ENCODE results near the gene RNF14. TPM values are rescaled to one million over a fixed set of nuclear protein-coding genes. Genes with fewer than 3 reads are reported as not detected.

RNF14 gene
- total and polyA plus RNA-seq, 2 of the 8 experiments (the other 6 are each of a cell fraction or from before 2014, with no cell fraction given) = 4.7 to 20.2 TPM

DNA sequence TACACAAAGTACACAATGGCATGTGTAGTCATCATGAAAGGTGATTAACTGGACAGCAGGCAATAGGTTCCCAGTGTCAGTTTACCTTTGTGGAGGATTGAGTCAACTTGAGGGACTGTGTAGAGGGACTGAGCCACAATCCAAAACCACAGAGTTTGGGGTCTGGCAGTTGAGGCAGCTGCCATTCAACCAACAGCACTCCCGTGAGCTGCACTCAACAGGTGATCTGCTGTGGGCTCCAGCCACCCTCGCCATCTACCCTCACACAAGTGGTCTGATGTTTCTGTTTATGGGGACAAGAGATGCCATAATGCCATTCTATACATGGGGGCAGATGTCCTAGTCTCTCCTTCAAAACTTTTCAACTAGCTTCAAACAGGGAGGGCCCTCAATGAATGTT is 48.1 kb upstream of the RNF14 start:
- Histone ChIP-seq H3K4ac (replicated peaks; ENCODE audit: insufficient read length, low read depth, low read length) (no peak overlapping the region), H3K79me2 (ENCODE audit: control insufficient read depth in 1 of 2, insufficient read depth in 2 of 2, low read length in 2 of 2) (peaks cover 4 to 9% of the 10 kb centered on the region in 2 experiments; a peak in 2 of 4 replicates), H4K5ac (ENCODE audit: insufficient read length, low read depth, low read length) (no peak overlapping the region), H3K23me2 (ENCODE audit: low read depth, low read length) (peaks cover 10% of the 10 kb centered on the region), H3K56ac (replicated peaks; ENCODE audit: insufficient read length, low read depth, low read length) (no peak overlapping the region), H2BK15ac (ENCODE audit: low read length) (no peak overlapping the region), H2BK12ac (ENCODE audit: low read depth, low read length) (no peak overlapping the region), H3K4me3 (ENCODE audit: extremely low read depth in 1 of 4, insufficient read depth in 2 of 4, low read depth in 3 of 4, low read length in 4 of 4) (no peak overlapping the region), H2BK120ac (replicated peaks; ENCODE audit: low read depth, low read length) (no peak overlapping the region), H3K18ac (ENCODE audit: extremely low read depth, low read length) (no peak overlapping the region), H3K36me3 (ENCODE audit: control insufficient read depth in 2 of 4, insufficient read depth in 4 of 4, low read length in 3 of 4) (peaks cover 0 to 6% (median 3%) of the 10 kb centered on the region in 4 experiments; a peak in 3 of 8 replicates), H4K91ac (replicated peaks; ENCODE audit: insufficient read length, low read length) (no peak overlapping the region), H3K4me1 (replicated peaks in 1 of 4; ENCODE audit: control insufficient read depth in 3 of 4, insufficient read depth in 4 of 4, low read length in 3 of 4) (peaks cover 0 to 6% (median 4%) of the 10 kb centered on the region in 4 experiments; a peak in 4 of 7 replicates), H3K9ac (replicated peaks in 1 of 4; ENCODE audit: extremely low read depth in 1 of 4, low read depth in 3 of 4, low read length in 3 of 4) (no peak overlapping the region), H4K8ac (ENCODE audit: extremely low read depth, insufficient read depth, low read length) (no peak overlapping the region), H2BK20ac (ENCODE audit: low read length) (no peak overlapping the region), H3K9me3 (ENCODE audit: insufficient read depth in 2 of 2, low read depth in 1 of 2, low read length in 1 of 2) (no peaks in the 10 kb centered on the region), H3K23ac (ENCODE audit: insufficient read length) (no peak overlapping the region), H3K14ac (ENCODE audit: insufficient read length) (no peak overlapping the region), H3K27me3 (replicated peaks in 1 of 4; ENCODE audit: control insufficient read depth in 3 of 4, extremely low read depth in 1 of 4, insufficient read depth in 3 of 4, low read length in 3 of 4) (no peaks in the 10 kb centered on the region), H3K79me1 (ENCODE audit: low read depth, low read length) (peaks cover 2% of the 10 kb centered on the region; the same call in 1 of the 2 replicates), H3K27ac (ENCODE audit: low read depth, low read length) (no peak overlapping the region), H4K20me1 (replicated peaks in 1 of 2; ENCODE audit: control insufficient read depth in 1 of 2, insufficient read depth in 2 of 2, low read length in 2 of 2) (peaks cover 0 to 3% of the 10 kb centered on the region in 2 experiments), H2AFZ (ENCODE audit: low read length) (no peak overlapping the region), H3K4me2 (ENCODE audit: insufficient read depth in 1 of 2, low read depth in 2 of 2, low read length in 2 of 2) (no peak overlapping the region), H2BK5ac (ENCODE audit: low read depth, low read length) (no peak overlapping the region), H2AK5ac (ENCODE audit: low read depth, low read length) (no peak overlapping the region)
- POLR2A ChIA-PET (ENCODE audit: partially characterized antibody) = interaction anchor here (1.1 to 1.7 kb wide), 2 partner anchors 10 to 45 kb away, joined by 3 to 6 read pairs; no protein-coding TSS in a partner anchor
- DNase-seq (ENCODE audit: low read depth in 1 of 2, low spot score in 2 of 2) (no peak), FAIRE-seq (no peak)
- 77% methylated on average over 2 of the region's 2 CpGs; no CpG with 5 or more reads in 1 of the 2 experiments for WGBS, 2 experiments (ENCODE audit: extremely low coverage in 1 of 2, insufficient coverage in 1 of 2, insufficient read length in 1 of 2, insufficient replicate concordance in 2 of 2, low coverage in 1 of 2, low lambda C conversion rate in 2 of 2, missing lambda C conversion rate in 1 of 2)
- CTCF ChIA-PET (ENCODE audit: partially characterized antibody) = interaction anchor here (0.9 to 5.2 kb wide), 8 partner anchors 12 to 165 kb away, joined by 3 to 34 read pairs (median 4); partner anchors contain the start of genes PCDH1 and RNF14
- TF ChIP-seq, protein P1, sequence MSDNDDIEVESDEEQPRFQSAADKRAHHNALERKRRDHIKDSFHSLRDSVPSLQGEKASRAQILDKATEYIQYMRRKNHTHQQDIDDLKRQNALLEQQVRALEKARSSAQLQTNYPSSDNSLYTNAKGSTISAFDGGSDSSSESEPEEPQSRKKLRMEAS (IDR thresholded peaks at IDR 0.05) = no peak
- TF ChIP-seq SRF (IDR thresholded peaks at IDR 0.05; ENCODE audit: low read depth, low read length) (no peak), BACH1 (IDR thresholded peaks at IDR 0.05; ENCODE audit: low read length) (no peak), SP4 (IDR thresholded peaks at IDR 0.05; ENCODE audit: low read length) (no peak), YY1 (IDR thresholded peaks at IDR 0.05; ENCODE audit: low read depth, low read length) (no peak), ASH2L (IDR thresholded peaks at IDR 0.05; ENCODE audit: low read length) (no peak)

Data from H1 (cell line).